GM11168 (cell line): ENCODE results near the gene WDR82.

ENCODE experiments used
- in situ Hi-C: fragments of 300-500 bp; cut with MboI; formaldehyde crosslinking; loops from one replicate; pipeline ENCODE4 v1.12.0; 2022; ENCODE audit warnings: low sequenced_read_pairs; ENCODE audit not compliant: unreplicated experiment

WDR82 gene

GRCh38 chr3:52228751-52229291 lies 49.6 kb downstream of the WDR82 start:
- in situ Hi-C loops: no loop called here

- in situ Hi-C loops: no loop called here
Observed at GRCh38 chr3:52228266-52228665, 50.2 kb downstream of the WDR82 start.

- in situ Hi-C loops: no loop called here
Observed at GRCh38 chr3:52227766-52228165, 50.7 kb downstream of the WDR82 start.

GRCh38 chr3:52227117-52227516 lies 51.3 kb downstream of the WDR82 start:
- in situ Hi-C loops: no loop called here

- in situ Hi-C loops: no loop called here
Observed at GRCh38 chr3:52226229-52226817, 52.1 kb downstream of the WDR82 start.

- in situ Hi-C loops: no loop called here
Observed at GRCh38 chr3:52225452-52226228, 52.8 kb downstream of the WDR82 start, which contains the start of gene TLR9. Gene TLR9 (minus strand): TSS chr3:52225645. CDS start chr3:52225529, 116 bp downstream.

GRCh38 chr3:52223449-52224408 lies 54.7 kb downstream of the WDR82 start:
- in situ Hi-C loops: no loop called here

GRCh38 chr3:52222319-52223221 lies 55.9 kb downstream of the WDR82 start:
- in situ Hi-C loops: no loop called here

- in situ Hi-C loops: no loop called here
Observed at GRCh38 chr3:52221563-52222318, 56.7 kb downstream of the WDR82 start.

- in situ Hi-C loops: no loop called here
Observed at GRCh38 chr3:52221141-52221562, 57.3 kb downstream of the WDR82 start.

- in situ Hi-C loops: no loop called here
Observed at GRCh38 chr3:52220380-52221026, 57.9 kb downstream of the WDR82 start.

GRCh38 chr3:52218937-52219650 lies 59.4 kb downstream of the WDR82 start:
- in situ Hi-C loops: no loop called here

GRCh38 chr3:52218454-52218853 lies 60.0 kb downstream of the WDR82 start:
- in situ Hi-C loops: no loop called here

GRCh38 chr3:52218026-52218425 lies 60.4 kb downstream of the WDR82 start:
- in situ Hi-C loops: no loop called here

GRCh38 chr3:52217409-52217805 lies 61.0 kb downstream of the WDR82 start:
- in situ Hi-C loops: no loop called here

- in situ Hi-C loops: no loop called here
Observed at GRCh38 chr3:52216585-52217408, 61.7 kb downstream of the WDR82 start.

GRCh38 chr3:52215351-52215750 lies 63.1 kb downstream of the WDR82 start:
- in situ Hi-C loops: no loop called here
